ENCODE measurements around the gene TAF9B.
"Not testable (repeated sequence)": the region's sequence is repeated elsewhere in the genome, so short reads cannot be mapped to it uniquely, and the experiment has no call there.

TAF9B gene, protein sequence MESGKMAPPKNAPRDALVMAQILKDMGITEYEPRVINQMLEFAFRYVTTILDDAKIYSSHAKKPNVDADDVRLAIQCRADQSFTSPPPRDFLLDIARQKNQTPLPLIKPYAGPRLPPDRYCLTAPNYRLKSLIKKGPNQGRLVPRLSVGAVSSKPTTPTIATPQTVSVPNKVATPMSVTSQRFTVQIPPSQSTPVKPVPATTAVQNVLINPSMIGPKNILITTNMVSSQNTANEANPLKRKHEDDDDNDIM

DNA sequence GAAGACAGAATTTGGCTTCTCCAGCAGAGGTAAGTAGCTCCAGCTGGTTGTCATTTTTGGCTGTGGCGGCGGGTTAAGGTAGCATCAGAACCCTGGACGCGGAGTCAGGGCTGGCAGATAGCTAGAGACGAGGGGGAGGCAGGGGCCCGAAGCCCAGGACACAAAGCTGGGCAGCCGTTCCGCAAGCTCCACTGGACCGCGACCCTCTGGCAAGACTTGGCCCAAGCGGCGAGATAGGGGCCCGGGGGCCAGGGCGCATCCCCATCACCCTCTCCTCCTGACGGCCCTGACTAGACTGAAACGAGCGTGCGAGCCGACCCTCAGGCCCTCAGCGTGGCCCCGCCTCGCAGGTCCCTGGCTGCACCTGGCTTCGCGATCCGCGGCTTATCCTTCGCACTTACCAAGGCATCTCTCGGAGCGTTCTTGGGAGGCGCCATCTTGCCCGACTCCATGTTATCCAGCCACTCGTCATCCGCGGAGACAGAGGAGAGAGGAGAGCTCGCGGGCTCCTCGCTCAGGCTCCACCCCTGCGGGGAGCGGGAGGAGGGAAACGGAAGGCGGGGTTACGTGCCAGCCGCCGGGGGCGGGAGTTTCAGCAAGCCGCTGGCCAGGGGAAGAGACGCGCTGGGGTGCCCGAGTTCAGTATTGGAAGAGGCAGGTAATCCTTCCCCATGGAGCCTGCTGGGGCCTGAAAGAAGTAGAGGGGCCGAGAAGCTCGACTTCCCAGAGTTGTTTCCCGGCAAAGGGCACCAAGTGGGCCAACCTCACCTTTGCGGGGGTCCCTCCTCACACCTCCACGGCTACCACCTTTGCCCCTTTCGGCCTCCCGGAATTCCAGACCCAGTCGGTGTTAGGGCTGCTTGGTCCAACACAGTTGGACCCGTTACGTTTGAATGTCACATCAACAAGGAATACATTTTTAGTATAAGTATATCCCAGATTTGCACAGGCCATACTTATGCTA is at the start of gene TAF9B:
TSS of gene TAF9B (minus strand) at position 491 of the 964 bp plus-strand sequence. CDS start at position 452, 39 bp downstream.
- DNase-seq, result peak; percentile 70

DNA sequence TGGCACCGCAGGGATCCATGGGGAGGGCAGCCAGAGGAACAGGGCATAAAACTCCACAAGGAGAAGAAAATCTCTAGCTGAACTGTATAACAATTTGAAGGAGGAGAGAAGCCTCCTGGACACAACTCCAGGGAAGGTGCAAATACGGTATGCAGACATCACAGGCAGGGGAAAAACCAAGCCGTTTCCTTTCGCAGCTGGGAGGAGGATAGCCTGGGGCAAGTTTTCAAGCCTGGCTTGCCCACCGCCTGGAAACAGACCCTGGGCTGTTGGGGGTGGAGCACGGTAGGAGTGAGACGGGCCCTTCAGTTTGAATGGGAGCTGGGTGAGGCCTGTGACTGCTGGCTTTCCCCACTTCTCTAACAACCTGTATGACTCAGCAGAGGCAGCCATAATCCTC is 43.4 kb upstream of the TAF9B start:
- no peak for DNase-seq

DNA sequence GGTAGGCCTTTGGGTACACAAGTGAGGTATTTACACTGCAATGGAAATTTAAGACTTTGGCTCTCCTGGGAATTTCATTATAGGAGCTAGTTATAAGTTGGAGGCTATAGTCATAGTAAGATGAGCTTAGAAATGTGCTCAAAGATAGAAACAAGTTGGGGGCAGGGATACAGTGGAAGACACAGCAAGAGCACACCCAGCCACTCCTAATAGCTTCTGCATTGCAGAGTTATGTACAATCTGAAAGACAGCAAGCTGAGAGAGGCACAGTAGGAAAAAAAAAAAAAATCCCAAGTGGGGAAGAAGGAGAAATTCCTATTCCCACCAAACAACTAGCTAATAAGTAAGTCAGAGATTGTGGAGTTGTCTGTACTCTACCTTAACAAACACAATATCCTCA is 41.9 kb upstream of the TAF9B start:
- DNase-seq, result no peak

DNA sequence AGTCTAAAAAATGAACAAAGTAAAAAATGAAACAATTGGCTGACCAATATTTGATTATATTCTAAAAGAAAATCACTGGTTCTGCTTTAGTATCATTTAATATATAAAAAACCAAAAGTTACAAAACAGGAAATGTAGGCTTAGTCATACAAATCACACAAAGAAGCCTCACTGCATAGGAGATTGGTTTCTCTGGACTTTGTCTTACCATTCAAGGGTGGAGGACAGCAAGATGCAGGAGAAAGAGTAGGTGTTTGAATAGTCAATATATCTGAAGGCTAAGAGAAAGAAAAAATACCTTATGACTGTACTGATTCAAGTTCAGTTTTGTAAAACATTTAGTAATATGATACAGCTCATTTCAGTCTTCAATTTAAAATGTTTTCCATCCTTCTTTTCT is 28.6 kb upstream of the TAF9B start:
- DNase-seq, result no peak

DNA sequence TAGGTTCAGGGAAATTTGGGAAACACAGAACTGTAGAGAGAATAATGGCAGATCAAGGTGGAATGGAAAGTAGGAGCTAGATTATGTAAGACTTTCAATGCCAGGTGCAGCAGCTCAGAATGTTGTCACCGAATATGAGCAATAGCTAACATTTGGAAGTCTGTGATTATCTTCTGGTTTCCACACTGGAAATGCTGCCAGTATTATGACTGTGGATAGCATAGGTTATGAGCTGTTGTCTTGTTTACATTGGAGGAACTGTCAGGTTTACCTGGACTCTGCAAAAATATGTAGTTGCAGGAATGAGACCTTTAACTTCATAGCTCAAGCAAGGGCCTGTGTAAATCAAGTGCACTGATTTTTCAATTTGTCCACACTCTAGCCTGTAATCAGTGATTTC is 26.0 kb upstream of the TAF9B start:
- no peak for DNase-seq

DNA sequence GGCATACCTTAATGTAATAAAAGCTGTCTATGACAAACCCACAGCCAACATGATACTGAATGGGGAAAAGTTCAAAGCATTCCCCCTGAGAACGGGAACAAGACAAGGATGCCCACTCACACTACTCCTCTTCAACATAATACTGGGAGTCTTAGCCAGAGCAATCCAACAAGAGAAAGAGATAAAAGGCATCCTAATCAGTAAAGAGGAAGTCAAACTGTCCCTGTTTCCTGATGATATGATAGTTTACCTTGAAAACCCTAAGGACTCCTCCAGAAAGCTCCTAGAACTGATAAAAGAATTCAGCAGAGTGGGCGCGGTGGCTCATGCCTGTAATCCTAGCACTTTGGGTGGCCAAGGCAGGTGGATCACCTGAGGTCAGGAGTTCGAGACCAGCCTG is 23.7 kb upstream of the TAF9B start:
- DNase-seq, result not testable (repeated sequence)

DNA sequence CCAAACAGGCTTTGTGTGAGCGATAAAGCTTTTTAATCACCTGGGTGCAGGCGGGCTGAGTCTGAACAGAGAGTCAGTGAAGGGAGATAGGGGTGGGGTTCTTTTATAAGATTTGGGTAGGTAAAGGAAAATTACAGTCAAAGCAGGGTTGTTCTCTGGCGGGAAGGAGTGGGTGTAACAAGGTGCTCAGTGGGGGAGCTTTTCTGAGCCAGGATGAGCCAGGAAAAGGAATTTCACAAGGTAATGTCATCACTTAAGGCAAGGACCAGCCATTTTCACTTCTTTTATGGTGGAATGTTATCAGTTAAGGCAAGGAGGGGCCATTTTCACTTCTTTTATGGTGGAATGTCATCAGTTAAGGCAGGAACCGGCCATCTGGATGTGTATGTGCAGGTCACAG is 21.3 kb upstream of the TAF9B start:
- not testable (repeated sequence) for DNase-seq

DNA sequence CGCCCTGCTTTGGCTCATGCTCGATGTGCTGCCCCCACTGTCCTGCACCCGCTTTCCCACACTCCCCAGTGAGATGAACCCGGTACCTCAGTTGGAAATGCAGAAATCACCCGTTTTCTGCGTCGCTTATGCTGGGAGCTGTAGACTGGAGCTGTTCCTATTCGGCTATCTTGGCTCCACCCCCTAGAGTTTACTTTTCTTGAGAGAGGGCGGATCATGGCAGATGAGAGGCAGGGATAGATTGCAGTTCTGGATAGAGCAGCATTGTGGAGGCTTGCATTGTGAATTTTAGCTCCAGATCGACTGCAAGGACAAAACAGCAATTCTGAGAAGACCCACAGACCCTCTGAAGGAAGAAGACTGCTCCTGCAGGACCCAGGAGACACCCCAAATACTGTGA is 18.4 kb upstream of the TAF9B start:
- not testable (repeated sequence) for DNase-seq

DNA sequence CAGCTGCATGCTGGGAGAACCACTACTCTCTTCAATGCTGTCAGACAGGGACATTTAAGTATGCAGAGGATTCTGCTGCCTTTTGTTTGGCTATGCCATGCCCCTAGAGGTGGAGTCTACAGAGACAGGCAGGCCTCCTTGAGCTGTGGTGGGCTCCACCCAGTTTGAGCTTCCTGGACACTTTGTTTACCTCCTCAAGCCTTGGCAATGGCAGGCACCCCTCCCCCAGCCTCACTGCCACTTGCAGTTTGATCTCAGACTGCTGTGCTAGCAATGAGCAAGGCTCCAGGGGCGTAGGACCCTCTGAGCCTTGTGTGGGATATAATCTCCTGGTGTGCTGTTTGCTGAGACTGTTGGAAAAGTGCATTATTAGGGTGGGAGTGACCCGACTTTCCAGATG is 17.9 kb upstream of the TAF9B start:
- DNase-seq, result not testable (repeated sequence)

DNA sequence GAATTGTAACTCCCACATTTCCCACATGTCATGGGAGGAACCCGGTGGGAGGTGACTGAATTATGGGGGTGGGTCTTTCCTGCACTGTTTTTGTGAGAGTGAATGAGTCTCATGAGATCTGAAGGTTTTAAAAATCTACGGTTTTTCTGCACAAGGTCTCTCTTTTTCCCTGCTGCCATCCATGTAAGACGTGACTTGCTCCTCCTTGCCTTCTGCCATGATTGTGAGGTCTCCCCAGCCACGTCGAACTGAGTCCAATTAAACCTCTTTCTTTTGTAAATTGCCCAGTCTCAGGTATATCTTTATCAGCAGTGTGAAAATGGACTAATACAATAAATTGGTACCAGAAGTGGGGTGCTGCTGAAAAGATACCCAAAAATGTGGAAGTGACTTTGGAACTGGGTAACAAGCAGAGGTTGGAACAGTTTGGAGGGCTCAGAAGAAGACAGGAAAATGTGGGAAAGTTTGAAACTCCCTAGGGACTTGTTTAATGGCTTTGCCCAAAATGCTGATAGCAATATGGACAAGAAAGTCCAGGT is 7.6 kb upstream of the TAF9B start:
- DNase-seq, result not testable (repeated sequence)

DNA sequence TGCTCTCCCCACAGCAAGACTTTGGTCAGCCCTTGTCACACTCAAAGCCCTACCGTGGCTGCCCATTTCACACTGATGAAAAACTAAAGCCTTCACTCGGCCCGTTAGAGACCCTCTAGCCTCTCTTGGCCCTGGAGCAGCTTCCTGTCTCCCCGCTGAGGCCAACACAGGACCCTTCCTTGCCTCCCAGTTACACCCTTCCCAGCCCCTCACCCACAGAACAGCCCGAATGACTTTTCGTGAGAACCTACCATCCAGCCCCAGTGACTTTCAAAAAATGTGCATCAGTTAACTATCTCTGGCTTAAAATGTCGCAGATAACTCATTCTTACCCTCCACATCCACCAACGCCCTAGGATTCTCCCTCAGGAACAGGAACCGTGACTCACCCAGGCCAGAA is 756 bp upstream of the TAF9B start:
- DNase-seq, result no peak

DNA sequence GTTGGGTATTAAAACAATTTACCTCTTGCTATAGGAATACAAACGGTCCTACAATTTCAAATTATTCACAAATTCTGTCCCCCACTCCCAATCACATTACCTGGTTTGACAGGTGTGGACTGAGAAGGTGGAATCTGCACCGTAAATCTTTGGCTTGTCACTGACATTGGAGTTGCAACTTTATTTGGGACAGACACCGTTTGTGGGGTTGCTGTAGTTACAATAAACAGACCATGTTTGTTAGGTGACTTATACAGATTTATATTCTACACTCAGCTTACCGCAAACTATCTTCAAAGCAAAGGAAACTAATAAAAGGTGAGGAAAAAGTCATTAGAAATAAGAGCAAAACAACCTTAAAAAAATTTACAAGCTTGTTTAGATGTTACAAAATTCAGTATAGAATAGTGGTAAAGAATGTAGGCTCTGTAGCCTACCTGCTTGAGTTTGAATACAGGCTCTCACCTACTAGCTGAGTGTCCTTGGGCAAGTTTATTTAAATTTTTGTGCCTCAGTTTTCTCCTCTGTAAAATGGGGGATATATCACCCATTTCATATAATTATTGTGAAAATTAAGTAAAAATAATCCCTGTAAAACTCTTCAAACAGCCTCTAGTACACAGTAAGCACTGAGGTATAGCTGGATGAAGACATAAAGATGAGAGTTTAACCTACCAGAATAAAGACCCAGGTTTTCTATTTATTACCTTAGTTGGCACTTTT is 6.1 kb downstream of the TAF9B start:
- no peak for DNase-seq

DNA sequence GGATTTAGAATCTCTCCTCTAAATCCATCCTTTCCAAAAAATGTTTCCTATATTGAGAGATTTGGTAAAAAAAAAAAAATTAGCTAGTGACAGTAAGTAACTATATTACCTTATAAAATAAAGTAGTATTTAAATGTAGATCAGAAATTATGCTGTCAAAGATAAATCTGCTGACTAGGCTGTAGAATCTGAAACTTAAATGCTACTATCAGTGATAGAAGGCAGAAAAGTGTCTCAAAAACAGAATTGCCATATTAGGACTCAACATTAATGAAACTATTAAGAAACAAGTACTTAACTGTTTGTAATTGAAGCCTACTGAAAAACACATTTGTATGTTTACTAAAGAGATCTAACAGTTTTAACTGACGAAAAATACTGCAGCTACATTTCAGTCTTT is 8.3 kb downstream of the TAF9B start:
- no peak for DNase-seq

DNA sequence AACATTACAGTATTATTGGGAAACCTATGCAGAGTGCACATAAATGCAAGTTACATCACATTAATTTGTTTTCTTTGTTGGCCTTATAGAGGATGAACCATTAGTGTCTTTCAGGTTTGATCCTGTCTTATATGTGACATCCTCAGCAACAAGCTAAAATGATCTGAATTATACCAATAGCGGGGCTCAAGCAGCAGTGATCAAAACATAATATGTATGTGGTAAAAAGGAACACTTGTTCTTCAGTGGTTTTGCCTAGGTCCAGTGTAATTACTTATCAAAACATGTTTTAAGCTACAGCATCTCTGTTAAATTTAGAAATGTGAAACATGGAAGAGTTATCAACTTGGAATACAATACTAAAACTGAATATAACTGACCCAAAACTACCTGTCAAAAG is 9.1 kb downstream of the TAF9B start:
- DNase-seq, result no peak

DNA sequence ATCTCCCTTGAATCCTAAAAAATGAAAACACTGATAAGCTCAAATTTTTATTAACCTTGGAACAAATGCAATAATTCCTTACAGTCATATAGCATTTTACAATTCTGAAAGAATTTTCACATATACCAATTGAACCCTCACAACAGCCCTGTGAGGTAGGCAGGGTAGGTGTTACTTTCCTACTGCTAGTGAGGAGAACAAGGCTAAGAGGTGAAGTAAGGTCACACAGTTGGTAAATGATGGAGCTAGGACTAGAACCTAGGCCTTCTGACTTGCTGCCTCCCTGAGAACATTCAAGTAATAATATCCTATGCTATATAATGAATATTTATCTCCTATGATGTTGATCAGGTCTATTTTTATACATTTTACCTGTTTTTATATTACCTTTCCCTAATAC is 9.7 kb downstream of the TAF9B start:
- DNase-seq, result no peak

DNA sequence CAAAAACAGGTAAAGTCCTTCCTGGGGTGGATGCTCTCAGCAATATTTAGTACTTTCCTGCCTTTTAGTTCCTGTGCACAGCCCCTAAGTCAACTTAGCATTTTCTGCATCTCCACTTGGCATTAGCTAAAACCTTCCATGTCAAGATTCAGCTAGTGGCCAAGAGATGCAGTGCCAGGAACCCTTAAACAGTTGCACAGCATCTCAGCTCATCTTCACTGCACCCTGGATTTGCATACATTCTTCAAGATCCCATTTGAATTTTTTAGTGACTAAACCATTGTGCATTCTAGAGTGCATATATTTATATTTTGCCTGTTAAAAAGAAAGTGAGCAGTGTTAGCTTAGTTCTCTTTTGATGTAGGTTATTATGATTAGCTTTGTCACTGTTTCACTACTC is 13.7 kb downstream of the TAF9B start:
- not testable (repeated sequence) for DNase-seq

DNA sequence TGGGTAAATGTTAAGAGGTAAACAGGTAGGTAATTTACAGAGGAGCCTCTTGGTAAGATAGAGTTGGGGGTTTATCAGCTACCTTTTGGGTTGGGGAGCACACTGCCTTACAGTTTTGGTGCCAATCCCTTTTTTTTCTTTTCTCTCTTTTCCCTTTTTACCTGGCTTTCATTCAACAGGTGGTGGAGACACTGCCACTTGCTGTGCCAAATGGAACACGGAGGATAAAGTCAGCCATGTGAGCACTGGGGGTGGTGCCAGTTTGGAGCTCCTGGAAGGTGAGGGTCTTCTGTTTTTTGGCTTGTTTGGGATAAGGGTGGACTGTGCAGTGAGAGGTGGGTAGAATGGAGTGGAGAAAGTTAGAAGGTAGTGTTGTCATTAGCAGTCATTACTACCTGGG is 14.3 kb downstream of the TAF9B start:
- DNase-seq, result no peak

DNA sequence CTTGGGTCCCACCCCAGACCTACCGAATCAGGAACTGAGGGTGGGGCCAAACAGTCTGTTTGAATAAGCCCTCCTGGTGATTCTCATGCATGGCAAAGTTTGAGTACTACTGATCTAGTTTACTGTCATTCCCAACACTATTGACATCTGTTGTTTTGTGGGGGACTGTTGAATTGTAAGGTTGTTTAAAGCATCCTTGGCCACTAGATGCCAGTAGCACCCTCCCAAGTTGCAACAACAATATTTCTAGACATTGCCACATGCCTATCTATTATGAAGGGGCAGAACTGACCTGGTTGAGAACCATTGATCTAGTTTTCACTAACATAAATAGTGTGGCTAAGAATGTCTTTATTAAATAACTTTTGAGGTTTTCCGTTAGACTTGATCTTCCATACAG is 15.1 kb downstream of the TAF9B start:
- no peak for DNase-seq

DNA sequence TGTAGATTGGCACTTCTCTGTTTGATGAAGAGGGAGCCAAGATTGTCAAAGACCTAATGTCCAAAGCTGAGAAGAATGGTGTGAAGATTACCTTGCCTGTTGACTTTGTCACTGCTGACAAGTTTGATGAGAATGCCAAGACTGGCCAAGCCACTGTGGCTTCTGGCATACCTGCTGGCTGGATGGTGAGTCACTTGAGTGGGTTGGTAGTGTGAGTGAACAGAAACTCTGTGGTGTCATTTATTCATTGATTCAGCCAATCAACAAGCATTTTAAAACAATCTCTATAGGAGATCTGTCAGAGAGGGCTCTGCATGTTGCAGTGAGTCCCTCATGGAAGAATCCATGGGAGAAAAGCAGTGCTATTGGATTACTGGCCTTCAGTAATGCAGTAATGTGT is 16.3 kb downstream of the TAF9B start:
- no peak for DNase-seq

DNA sequence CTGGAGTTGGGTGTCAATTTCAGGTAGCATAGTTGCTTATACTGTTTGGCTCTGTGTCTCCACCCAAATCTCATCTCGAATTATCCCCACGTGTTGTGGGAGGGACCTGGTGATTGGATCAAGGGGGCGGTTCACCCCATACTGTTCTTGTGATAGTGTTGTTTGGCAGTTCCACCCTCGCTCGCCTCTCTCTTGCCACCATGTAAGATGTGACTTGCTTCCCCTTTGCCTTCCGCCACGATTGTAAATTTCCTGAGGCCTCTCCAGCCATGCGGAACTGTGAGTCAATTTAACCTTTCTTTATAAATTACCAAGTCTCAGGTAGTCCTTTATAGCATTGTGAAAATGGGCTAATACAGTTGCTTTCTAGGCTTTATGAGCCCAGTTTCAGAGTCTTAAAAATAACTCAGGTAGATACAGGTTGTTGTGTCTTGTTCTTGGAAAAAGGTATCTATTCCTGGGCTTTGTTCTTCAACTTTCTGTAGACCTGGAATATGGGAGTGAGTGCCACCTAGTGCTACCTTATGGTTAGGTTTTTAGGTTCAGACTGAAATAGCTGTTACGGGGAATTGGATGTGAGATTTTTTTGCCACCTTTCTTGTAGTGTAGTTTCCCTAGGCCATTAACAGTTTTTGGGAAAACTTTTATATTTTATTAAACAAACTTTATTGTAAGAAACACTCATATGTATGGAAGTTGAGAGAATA is 19.8 kb downstream of the TAF9B start:
- DNase-seq, result peak; percentile 6

DNA sequence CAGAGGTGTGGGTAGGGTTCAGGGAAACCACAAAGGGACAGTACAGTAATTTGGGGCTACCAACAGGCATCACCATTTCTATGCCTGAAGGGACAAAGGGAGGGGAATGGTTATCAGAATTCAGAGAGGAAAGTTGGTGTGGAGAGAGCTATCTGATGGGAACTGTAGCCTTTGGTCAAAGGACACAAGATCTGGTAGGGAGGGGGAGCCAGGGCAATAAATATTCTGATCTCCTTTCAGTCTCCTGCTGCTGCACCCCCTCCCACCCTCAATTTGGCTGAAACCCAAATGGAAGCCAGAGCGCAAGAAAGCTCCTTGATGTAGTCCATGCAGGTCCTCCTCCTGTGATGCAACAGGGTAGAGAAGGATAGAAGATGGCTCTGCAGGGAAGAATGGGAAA is 20.8 kb downstream of the TAF9B start:
- no peak for DNase-seq

DNA sequence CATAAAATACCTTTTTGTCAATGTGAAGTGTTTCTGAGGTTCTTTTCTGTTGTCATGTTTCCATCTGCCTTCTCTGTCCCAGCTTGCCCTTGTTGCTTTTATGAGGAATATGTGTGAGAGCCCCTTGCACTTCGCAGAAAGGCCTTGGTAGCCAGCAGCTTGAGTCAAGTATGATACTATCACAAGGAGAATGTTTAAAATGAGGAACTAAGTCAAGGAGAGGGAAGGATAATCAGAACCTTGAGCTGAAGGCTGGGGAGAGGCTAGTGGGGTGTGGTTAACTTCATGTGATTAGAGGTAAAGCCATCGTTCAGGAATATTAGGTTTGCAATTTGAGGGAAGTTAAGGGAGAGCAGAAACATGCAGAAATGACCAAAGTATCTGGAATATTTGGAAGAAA is 22.7 kb downstream of the TAF9B start:
- DNase-seq, result no peak

DNA sequence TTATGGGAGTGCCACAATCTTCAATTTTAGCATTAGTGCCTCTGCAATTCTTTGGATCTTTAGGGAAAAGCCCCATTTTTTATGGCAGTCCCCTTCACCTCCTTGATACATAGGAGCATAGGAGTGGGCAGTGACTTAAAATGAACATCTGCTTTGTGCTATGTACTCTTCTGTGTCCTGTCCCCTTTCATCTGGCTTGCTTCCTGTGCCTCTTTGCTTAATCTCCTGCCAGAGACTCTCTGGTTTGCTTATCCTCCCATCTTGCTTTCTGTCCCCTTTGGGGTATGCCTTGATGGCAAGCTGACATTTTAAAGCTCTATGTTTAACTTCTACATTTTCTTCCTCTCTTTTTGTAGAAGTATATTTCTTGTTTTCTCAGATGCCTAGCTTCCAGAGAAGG is 23.1 kb downstream of the TAF9B start:
- no peak for DNase-seq

Data from NCI-H1694 treated with DMSO at 0.1 percent for 48 hours (cell line).